ENCODE measurements around the gene TXLNB.
A peak's percentile ranks its signal among the peaks of the same experiment; 100 is the strongest.
"Not testable (repeated sequence)": the region's sequence is repeated elsewhere in the genome, so short reads cannot be mapped to it uniquely, and the experiment has no call there.

The TXLNB gene

GRCh38 chr6:139308936-139309603, 17.3 kb upstream of the TXLNB start:
- DNase-seq, result peak; percentile 85 to 92 (median 89)

- DNase-seq, result peak; percentile 72 to 92 (median 87)
Measured at GRCh38 chr6:139308286-139308916, 16.6 kb upstream of the TXLNB start.

GRCh38 chr6:139306291-139306981, 14.6 kb upstream of the TXLNB start:
- DNase-seq, result no peak

GRCh38 chr6:139303185-139303584, 11.4 kb upstream of the TXLNB start:
- DNase-seq, result no peak

GRCh38 chr6:139297921-139298320, 6.1 kb upstream of the TXLNB start:
- no peak for DNase-seq

- DNase-seq, result peak; percentile 68 to 90 (median 83)
Measured at GRCh38 chr6:139296927-139297326, 5.1 kb upstream of the TXLNB start.

- DNase-seq, result peak; percentile 86 to 92 (median 88)
Measured at GRCh38 chr6:139295901-139296300, 4.1 kb upstream of the TXLNB start.

GRCh38 chr6:139294090-139294489, 2.3 kb upstream of the TXLNB start:
- DNase-seq, result peak; percentile 67 to 91 (median 87)

GRCh38 chr6:139293230-139293629, 1.4 kb upstream of the TXLNB start:
- DNase-seq, result not testable (repeated sequence)

- DNase-seq, result peak; percentile 66 to 86 (median 72)
Measured at GRCh38 chr6:139290787-139291311, 949 bp downstream of the TXLNB start.

GRCh38 chr6:139289233-139289632, 2.6 kb downstream of the TXLNB start:
- no peak for DNase-seq

- DNase-seq, result no peak
Measured at GRCh38 chr6:139288496-139289040, 3.2 kb downstream of the TXLNB start.

- DNase-seq, result no peak
Measured at GRCh38 chr6:139287868-139288267, 3.9 kb downstream of the TXLNB start.

- not testable (repeated sequence) for DNase-seq
Measured at GRCh38 chr6:139286438-139286837, 5.4 kb downstream of the TXLNB start.

- DNase-seq, result no peak
Measured at GRCh38 chr6:139285590-139285989, 6.2 kb downstream of the TXLNB start.

- DNase-seq, result no peak
Measured at GRCh38 chr6:139284789-139285188, 7.0 kb downstream of the TXLNB start.

- peak; percentile 33 to 76 (median 72) for DNase-seq
Measured at GRCh38 chr6:139282684-139283083, 9.1 kb downstream of the TXLNB start.

- peak in 1 of 3 donors; percentile 19 for DNase-seq
Measured at GRCh38 chr6:139278190-139278589, 13.6 kb downstream of the TXLNB start.

GRCh38 chr6:139277587-139277986, 14.2 kb downstream of the TXLNB start:
- no peak for DNase-seq

GRCh38 chr6:139277161-139277560, 14.6 kb downstream of the TXLNB start:
- DNase-seq, result no peak

GRCh38 chr6:139275279-139276055, 16.3 kb downstream of the TXLNB start:
- no peak for DNase-seq

- peak; percentile 74 to 78 (median 76) for DNase-seq
Measured at GRCh38 chr6:139271056-139271455, 20.7 kb downstream of the TXLNB start.

- no peak for DNase-seq
Measured at GRCh38 chr6:139270249-139270648, 21.5 kb downstream of the TXLNB start.

Data from suppressor macrophage treated with lipopolysaccharide for 1 hour (primary cell).